ENCODE results near the gene PRDM16.

The PRDM16 gene

DNA sequence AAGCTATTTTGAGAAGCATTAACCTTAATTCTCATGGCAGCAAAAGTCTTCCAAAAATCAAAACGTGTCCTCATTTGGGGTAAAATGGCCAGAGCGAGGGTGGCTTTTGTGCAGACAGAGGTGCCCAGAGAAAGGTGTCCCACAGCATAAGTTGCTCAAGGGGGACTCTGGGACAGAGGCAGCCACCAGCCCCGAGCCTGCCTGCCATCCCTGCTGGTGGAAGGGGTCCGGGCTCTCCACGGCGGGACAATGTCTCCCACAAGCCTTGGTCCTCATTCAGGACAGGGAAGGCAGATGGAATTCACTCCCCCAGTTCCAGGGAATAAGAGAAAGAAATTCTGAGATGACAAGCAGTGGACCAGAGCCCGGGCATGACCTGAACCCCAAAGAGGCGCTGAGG, 372.9 kb downstream of the PRDM16 start:
- DNase-seq, result no peak

DNA sequence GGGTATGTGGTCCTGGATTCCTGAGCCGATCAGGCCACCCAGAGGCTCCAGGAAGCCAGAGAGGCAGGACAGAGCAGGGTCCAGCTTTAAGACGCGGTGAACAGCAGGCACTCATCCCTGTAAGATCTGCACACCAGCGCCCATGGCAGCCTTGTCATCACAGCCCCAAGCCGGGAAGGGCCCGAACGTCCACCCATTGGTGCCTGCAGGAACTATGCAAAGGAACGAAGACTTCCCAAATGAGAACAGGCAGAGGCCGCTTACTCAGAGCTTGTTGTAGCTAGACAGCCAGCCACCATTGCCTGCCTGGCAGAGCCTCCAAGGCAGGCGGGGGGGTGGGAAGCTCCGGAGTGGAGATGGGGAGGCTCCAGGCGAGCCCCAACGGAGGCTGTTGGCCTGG, 373.3 kb downstream of the PRDM16 start:
- DNase-seq, result no peak

DNA sequence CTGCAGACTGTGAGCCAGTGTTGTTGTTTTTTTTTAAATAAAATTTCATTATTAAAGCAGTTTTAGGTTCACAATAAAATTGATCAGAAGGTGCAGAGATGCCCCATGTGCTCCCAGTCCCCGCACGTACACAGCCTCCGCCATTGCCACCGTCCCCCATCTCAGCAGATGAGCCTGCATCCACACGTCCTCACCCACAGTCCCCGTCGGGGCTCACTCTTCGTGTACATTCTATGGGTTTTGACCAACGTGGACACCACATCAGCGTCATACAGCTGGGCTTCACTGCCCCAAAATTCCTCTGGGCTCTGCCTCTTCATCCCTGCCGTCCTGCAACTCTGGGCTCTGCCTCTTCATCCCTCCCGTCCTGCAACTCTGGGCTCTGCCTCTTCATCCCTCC, 373.9 kb downstream of the PRDM16 start:
- DNase-seq, result no peak

DNA sequence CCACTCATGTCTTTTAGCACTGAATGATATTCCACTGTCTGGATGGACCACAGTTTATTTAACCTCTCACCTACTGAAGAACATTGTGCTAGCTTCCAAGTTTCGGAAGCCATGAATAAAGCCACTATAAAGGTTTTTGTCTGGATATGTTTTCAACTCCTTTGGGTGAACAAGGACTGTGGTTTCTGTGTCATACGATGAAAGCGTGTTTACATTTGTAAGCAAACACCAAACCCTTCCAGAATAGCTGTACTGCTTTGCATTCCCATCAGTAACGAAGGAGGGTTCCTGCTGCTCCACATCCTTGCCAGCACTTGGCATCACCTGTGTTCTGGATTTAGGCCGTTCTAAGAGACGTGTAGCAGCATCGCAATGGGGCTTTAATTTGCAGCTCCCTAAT, 374.8 kb downstream of the PRDM16 start:
- DNase-seq, result no peak

GRCh38 chr1:3444298-3444697, 375.3 kb downstream of the PRDM16 start:
- DNase-seq, result no peak

GRCh38 chr1:3444736-3445135, 375.7 kb downstream of the PRDM16 start:
- DNase-seq, result no peak

DNA sequence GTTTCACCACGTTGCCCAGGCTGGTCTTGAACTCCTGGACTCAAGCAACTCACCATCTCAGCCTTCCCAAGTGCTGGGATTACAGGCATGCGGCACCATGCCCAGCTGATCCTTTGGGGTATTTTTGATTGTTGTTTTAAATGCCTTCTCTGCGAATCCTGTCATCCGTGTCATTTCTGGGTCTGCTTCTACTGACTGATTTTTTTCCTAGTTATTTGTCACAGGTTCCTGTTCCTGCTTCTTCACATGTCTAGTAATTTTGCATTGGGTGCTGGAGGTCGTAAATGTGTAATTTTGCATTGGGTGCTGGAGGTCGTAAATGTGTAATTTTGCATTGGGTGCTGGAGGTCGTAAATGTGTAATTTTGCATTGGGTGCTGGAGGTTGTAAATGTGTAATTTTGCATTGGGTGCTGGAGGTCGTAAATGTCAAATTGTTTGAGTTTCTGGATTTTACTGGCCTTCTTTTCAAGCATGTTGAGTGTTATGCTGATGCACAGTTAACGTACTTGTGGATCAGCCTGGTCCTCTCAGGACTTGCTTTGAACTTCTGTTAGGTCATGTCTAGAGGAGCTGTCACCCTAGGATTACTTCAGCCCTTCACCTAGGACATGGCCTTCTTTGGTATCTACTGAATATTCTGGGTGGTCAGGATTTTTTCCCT, 381.3 kb downstream of the PRDM16 start:
- no peak for DNase-seq

DNA sequence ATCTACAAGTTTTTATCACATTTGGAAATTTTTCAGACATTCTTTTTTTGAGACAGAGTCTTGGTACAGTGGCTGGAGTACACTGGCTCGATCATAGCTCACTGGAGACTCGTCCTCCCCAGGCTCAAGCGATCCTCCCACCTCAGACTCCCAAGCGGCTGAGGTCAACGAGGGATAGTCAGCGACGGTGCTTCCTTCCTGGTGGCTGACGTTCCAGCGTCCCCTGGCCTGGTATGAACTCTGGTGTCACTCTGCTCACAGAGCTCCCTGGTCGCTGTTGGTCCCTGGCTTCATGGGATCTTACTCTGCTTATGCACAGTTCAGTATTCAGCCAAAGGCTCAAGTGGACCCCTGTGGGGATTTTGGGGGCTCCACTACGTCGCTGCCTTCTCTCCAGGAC, 382.0 kb downstream of the PRDM16 start:
- DNase-seq, result no peak

GRCh38 chr1:3451994-3452865, 383.2 kb downstream of the PRDM16 start:
- DNase-seq, result no peak

GRCh38 chr1:3452866-3453175, 383.8 kb downstream of the PRDM16 start:
- no peak for DNase-seq

GRCh38 chr1:3453203-3453761, 384.3 kb downstream of the PRDM16 start:
- DNase-seq, result no peak

DNA sequence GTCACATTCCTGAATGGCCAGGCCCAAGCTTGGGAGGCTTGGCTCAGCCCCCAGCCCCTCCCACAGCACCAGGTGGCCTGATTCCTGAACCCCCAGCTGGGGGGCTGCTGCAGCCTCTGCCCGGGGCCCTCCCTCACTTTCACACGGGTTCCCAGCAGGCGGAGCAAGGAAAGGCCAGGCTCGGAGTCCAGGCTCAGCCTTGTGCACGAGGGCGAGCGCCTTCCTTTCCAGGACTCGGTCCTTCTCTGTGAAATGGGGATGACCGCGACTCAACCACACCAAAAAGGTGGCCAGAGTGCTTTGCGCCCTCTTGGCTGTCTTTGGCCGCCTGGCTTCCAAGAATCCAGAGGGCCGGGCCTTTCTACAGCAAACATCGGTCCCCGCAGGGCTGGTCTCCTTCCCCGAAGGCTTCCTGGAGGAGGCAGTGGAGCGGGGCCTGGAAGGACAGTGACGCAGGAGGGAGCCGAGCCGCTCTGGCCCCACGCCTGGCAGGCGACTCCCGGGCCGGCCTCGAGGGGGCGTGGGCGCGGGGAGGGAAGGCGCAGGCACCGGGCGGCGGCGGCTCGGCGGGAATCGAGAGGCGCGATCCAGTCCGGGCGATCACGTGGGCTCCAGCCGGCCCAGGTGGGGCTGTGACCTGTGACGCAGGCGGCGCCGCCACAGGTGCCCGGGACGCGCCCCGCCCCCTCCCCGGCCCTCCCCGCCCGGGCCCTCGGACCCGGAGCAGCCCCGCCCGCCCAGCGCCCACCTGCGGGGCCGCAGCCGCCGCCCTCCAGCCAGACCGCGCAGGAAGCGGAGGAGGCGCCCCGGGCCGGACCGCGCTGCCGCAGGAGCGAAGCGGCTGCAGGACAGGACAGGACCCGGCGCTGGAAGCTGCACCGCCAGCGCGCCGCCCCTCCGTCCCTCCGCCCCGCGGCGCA, 385.1 kb downstream of the PRDM16 start, which contains the start of gene ARHGEF16:
Gene ARHGEF16, plus strand, starts transcription at position 775 of the 920 bp plus-strand sequence. CDS start 8,420 bp downstream, outside the sequence.
- no peak for DNase-seq

DNA sequence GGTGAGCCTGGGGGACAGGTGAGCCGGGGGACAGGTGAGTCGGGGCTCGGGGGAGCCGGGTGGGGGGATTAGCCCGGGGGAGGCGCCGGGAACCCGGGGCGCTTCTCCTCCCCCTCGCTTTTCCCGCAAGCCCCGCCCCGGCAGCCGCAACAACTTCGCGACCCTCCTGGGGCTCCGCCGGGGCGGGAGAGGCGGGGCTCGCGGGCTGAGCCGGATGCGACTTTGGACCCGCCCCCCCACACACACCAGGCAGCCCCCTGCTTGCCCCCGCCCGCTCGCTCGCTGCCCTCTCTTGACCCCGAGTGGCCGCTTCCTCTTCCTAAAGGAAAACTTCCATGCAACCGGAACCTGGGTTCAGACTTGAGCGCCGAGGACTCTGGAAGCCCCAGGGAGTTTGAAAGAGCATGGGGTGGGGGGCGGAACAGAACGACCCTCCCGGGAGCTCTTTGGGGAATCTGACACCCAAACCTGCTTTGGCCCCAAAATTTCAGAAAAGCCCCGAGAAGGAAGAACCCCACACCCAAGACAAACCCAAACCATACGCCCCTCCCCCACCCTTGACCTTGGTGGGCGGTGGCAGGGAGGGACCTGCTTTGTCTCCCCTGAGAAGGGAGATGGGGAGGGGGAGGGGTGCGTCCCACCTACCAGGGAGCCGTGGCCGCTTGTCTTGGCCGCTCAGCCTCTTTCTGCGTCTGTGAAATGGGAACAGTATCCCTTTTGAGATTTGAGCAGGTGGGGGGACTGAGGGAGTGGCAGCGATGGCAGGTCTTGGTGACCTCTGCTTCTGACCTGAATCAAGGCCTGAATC, 386.0 kb downstream of the PRDM16 start:
- DNase-seq, result no peak

GRCh38 chr1:3455670-3456448, 386.9 kb downstream of the PRDM16 start:
- no peak for DNase-seq

DNA sequence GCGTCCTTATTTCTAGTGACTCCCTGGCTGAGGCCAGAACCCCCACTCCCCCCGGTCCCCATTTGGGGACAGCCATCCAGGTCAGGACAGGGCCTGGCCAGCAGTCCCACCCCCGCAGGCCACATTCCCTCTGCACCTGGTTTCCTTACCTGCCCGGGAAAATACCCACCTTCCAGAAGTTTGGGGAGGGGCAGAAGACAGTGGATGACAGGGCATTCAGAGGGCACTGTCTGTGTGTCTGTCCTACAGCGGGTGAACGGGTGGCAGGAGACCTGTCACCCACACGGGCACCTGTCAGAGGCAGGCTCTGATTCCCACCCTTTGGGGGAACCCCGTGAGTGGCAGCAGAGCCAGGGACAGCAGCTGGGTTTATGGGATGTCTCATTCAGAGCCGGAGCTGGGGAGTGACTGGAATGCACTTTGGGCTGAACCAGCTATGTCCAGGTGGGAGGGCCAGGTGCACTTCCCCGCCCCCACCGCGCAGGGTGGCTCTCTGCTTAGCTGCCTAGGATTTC, 387.5 kb downstream of the PRDM16 start:
- DNase-seq, result no peak

- DNase-seq, result no peak
These were observed 388.2 kb downstream of the PRDM16 start for GRCh38 chr1:3456964-3457909.

GRCh38 chr1:3457910-3458883, 389.2 kb downstream of the PRDM16 start:
- DNase-seq, result no peak

DNA sequence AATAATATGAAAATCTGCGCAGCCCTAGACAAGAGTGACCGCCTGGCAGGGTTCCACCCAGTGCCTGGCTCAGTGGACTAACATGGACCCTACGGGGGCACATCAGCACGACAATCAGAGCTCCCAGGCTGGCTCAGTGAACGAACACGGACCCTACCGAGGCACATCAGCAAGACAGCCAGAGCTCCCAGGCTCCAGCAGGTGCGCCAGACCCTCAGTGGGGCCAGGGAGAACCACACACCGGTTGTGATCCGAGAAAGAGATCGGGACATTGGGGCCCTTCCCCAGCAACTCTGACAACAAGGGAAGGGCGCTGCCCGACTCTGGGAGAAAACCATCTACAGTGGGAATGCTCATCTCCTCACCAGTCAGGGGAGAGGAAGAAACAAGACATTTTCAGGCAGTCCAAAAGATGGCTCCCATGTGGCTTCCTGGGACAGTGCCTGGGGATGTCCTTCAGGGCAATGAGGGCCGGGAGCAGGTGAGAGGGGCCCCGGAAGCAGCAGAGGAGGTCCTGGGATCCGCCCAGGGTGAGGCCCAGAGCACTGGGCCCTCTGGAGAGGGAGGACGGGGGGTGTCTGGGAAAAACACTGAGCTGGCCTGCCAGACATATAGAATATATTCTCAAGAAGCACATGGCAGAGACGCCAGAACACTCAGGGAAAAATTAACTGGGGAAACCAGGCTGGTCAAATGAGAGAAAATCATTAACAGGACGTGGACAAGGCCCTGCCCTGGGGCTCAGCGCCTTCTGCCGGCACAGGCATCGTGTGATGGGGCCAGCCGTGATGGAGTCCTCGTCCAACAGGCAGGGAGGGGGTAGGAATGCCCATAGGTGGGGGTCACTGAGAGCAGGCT, 390.3 kb downstream of the PRDM16 start:
- no peak for DNase-seq

Measured in NCI-H1436 treated with DMSO at 0.1 percent for 48 hours (cell line).